Stomach (tissue), 4 donors: Measurements from ENCODE around the gene CA12.

Source experiments
- CTCF ChIP-seq, 7 experiments: fragments of 450-650 bp in 4 of 7; fragments of 200-600 bp in 3 of 7; sonication (generic) in 3 of 7; IDR thresholded peaks; one replicate each; pipeline ENCODE4 v1.5.1; 2016 to 2019; ENCODE audit warnings: antibody characterized with exemption in 7 of 7, control low read depth in 2 of 7, mild to moderate bottlenecking in 1 of 7
- EP300 ChIP-seq: sonication (generic); formaldehyde crosslinking; IDR thresholded peaks from one replicate; pipeline ENCODE4 v1.6.1; 2017; ENCODE audit warnings: antibody characterized with exemption
- POLR2A ChIP-seq, 4 donors: fragments of 450-650 bp; IDR thresholded peaks; one replicate each; pipeline ENCODE4 v1.6.1; 2016; ENCODE audit warnings: antibody characterized with exemption in 4 of 4, control low read depth in 2 of 4, mild to moderate bottlenecking in 1 of 4, moderate library complexity in 1 of 4
- POLR2AphosphoS5 ChIP-seq, 3 donors: sonication (generic); formaldehyde crosslinking; IDR thresholded peaks; one replicate each; pipeline ENCODE4 v1.6.1; 2016; ENCODE audit warnings: antibody characterized with exemption in 3 of 3

DNA sequence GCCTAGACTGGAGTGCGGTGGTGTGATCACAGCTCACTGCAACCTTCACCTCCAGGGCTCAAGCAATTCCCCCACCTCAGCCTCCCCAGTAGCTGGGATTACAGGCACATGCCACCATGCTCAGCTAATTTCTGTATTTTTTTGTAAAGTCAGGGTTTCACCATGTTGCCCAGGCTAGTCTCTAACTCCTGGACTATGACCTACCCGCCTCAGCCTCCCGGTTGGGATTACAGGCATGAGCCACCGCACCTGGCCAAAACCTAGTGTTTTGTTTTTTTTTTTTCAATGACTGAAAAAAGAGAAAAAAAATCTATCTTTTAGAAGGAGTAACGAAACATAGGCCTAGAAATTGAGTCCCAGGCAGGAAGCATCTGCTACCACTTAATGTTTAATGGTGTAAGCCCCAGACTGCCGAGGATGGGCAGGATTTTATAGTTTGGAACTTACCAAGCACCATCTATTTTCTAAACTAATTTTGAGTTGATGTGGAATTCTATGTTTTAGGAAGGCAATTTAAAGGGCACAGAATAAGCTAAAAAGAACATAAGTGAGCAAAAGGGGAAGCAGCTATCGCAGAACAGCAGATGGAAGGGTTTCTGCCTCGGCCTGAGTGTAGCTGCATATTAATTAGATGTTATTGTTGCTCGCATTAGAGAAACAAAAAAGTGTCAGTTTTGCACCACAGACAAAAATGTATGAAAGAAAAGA, 24.2 kb upstream of the CA12 start:
- TF ChIP-seq CTCF (IDR thresholded peaks at IDR 0.05) (no peak), POLR2A (IDR thresholded peaks at IDR 0.05) (no peak), EP300 (no peak), POLR2AphosphoS5 (IDR thresholded peaks at IDR 0.05) (no peak)
